Lower leg skin (tissue), 4 donors: ENCODE data around the gene CNTFR. TPM values are rescaled to one million over a fixed set of nuclear protein-coding genes. Genes with fewer than 3 reads are reported as not detected.

Experiments used
- DNase-seq, 2 donors: peaks; one replicate each; pipeline ENCODE4 v3.0.0-alpha.2; 2019; ENCODE audit warnings: low spot score in 2 of 2
- H3K4me3 ChIP-seq: fragments of 200-600 bp; sonication (generic); 2 replicates; pipeline ENCODE4 v1.5.1; 2017; ENCODE audit warnings: mild to moderate bottlenecking, low read depth; ENCODE audit not compliant: poor library complexity, severe bottlenecking
- POLR2A ChIP-seq, 2 donors: fragments of 450-650 bp; IDR thresholded peaks; one replicate each; pipeline ENCODE4 v1.6.1; 2016 to 2017; ENCODE audit warnings: antibody characterized with exemption in 2 of 2, mild to moderate bottlenecking in 1 of 2, moderate library complexity in 1 of 2
- WGBS, 2 donors: methylation state at CpG; one replicate each; pipeline ENCODE4 v1.1.5; 2018; 5-methylcytosine and 5-hydroxymethylcytosine counted together
- intact Hi-C: fragments of 100-400 bp; cut with DNase I; formaldehyde crosslinking; loops from one replicate; pipeline ENCODE4 v1.15.0; 2023; ENCODE audit warnings: low total_unique reads
- total RNA-seq, 4 donors: library from RNA; depleted of rRNA; stranded (reverse); fragments of >200 nt; gene quantifications; one replicate each; pipeline ENCODE4 v1.1.0, GENCODE V29; 2016
- TF ChIP-seq, protein P1 (sequence below), 3 donors: fragments of 450-650 bp; IDR thresholded peaks; one replicate each; pipeline ENCODE4 v1.5.1; 2016; ENCODE audit warnings: antibody characterized with exemption in 3 of 3, mild to moderate bottlenecking in 3 of 3, moderate library complexity in 2 of 3

The CNTFR gene
- total RNA-seq, 4 donors from 2014 or later: 2.5 to 13.4 (median 3.9) TPM

DNA sequence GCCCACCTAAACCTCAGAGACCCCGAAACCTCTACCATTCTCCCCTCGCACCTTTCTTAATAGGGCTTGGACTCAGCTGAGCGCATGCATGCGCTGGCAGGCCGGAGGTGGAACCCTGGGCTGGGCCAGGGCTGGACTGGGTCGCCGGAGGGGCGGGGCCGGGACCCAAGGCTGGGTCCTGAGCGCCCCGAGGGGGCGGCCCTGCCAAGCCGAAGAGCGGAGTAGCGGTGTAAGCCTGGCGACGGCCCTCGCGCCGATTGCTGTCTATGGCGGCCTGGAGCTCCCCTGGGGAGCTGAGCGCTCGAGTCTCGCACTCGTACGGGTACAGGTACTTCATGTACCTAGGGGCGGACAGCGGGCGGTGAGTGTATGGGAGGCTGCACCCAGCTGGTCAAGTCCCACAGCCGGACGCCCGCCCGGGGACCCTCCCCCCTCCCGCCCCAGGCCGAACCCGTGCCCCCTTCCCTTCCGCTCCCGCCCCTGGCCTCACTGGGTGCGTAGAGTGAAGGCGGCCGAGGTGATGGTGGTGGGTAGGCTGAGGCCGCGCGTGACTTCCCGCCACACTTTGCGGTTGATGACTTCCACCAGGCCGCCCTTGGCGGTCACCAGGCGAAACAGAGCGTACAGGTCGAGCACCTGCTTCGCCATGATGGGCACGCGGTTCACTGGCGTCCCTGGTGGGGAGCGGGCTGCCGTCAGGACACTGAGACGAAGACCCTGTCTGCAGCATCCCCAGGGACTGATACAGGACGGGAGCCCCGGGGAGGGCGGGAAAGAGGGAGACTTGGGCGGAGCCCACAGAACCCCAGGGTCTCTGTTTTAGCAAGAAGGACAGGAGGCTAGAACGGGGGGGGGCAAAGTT is 34.1 kb upstream of the CNTFR start:
- H3K4me3 ChIP-seq: no peak overlapping the region
- no peak for DNase-seq
- WGBS, 2 donors: 29 to 40% methylated on average over 35 to 46 of the region's 63 CpGs
- intact Hi-C loops: no loop called here
- no peak for TF ChIP-seq POLR2A (IDR thresholded peaks at IDR 0.05)
- TF ChIP-seq, protein P1, sequence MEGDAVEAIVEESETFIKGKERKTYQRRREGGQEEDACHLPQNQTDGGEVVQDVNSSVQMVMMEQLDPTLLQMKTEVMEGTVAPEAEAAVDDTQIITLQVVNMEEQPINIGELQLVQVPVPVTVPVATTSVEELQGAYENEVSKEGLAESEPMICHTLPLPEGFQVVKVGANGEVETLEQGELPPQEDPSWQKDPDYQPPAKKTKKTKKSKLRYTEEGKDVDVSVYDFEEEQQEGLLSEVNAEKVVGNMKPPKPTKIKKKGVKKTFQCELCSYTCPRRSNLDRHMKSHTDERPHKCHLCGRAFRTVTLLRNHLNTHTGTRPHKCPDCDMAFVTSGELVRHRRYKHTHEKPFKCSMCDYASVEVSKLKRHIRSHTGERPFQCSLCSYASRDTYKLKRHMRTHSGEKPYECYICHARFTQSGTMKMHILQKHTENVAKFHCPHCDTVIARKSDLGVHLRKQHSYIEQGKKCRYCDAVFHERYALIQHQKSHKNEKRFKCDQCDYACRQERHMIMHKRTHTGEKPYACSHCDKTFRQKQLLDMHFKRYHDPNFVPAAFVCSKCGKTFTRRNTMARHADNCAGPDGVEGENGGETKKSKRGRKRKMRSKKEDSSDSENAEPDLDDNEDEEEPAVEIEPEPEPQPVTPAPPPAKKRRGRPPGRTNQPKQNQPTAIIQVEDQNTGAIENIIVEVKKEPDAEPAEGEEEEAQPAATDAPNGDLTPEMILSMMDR (IDR thresholded peaks at IDR 0.05): no peak

DNA sequence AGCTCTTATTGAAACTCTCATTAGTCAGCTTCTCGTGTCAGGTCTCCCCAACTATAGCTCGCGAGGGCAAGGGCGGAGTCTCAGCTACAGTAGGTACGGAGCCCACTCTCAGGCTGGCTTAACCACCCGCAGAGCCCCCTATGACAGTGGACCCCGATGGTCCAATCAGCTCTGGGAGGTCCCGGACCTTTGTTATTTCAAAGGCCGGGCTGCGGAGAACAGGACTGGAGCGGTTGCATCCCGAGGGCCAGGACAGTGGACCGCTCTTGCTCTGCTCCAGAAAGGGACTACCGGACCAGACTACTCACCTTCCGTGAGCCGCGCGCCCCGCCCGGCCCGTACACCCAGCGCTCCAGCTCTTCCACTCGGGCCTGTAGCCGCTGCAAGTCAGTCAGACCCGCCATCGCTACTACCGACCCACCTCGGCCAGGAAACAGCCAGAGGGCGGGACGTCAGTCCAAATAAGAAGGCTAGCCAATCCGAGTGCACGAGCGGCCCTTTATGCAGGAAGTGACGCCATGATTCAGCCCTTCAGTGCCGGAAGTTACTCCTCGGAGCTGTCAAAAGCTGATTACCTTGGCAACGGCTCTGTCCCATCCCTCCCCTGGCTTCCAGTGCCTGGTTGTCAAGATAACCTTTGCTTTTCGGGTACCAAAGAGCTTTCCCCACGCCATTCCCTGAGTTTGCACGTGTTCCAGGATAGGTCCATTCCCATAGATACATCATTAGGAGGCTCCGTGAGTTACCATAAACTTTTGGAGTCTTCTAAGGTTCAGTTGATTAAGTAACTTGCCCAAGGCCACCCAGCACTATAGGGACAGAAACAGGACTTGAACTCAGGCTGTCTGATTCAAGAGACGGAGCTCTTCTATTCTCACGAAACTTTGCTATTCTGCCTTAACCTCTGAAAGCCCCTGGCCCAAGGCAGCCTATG is 30.8 kb upstream of the CNTFR start, which contains the start of gene DCTN3:
Gene DCTN3, minus strand, starts transcription at position 435 of the 934 bp plus-strand sequence. Its CDS starts 31 bp downstream, at position 404.
- TF ChIP-seq, protein P1 (IDR thresholded peaks at IDR 0.05): no peak
- TF ChIP-seq POLR2A (IDR thresholded peaks at IDR 0.05): no peak
- peak; percentile 95 to 98 for DNase-seq
- H3K4me3 ChIP-seq: peak within 1 kb of the TSS; percentile 59
- WGBS, 2 donors: 6 to 9% methylated on average over 19 to 31 of the region's 43 CpGs
- intact Hi-C loops: no loop called here

DNA sequence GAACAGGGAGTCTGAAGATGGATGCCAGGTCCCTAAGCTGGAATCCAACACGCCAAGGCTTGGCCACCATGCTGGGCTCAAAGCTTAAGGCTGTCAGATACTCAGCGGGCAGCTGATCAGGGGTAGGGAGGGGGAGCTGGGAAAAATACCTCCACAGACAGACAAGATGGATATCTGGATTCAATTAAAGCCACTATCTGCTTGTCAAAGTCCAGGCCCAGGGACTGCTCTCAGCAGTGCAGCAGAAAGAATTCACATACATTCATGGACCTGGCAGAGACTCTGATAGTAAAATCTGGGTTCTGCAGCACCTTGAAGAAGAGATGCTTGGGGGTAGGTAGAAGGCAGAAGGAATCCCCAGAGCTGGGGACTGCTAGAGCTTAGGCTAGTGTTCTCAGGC is 25.6 kb upstream of the CNTFR start:
- H3K4me3 ChIP-seq: no peak overlapping the region
- no peak for DNase-seq
- intact Hi-C loops: no loop called here
- 74 to 86% methylated on average over 2 of the region's 2 CpGs for WGBS, 2 donors
- TF ChIP-seq, protein P1 (IDR thresholded peaks at IDR 0.05): no peak
- TF ChIP-seq POLR2A (IDR thresholded peaks at IDR 0.05): no peak

DNA sequence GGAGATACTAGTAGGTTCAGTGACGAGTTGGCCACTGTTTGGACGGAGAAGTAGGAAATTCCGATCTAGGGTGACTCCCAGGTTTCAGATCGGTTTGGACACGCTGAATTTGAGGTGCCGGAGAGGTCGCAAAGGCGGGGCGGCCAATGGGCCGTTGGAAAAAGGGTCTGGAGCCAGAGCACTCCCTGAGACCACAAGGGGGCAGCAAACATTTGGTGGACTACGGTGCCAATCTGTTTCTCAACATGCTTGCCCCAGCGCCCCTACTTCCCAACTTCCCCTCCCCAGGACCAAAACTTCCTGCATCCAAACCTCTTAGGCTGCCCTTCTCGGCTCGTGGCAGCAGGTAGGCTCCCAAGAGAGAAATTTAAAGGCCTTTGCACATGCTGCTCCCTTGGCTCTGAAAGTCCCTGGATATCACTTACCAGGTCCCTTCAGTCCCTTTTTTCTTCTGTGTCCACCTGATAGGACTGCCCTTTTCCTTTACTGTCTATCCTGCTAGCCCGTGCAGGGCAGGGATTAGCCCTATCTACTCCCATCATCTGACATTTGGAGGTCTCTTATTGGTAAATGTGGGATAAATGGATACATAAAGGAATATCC is 23.4 kb upstream of the CNTFR start:
- H3K4me3 ChIP-seq: no peak overlapping the region
- intact Hi-C loops: no loop called here
- no peak for TF ChIP-seq POLR2A (IDR thresholded peaks at IDR 0.05)
- TF ChIP-seq, protein P1 (IDR thresholded peaks at IDR 0.05): peak in 1 of 3 donors; percentile 28
- peak; percentile 83 to 97 for DNase-seq
- 2 to 3% methylated on average over 15 of the region's 15 CpGs for WGBS, 2 donors
